ENCODE measurements around the gene IKZF1.

GRCh38 chr7:50352751-50353150 is 48.2 kb downstream of the IKZF1 start:
- TF ChIP-seq, protein P1, sequence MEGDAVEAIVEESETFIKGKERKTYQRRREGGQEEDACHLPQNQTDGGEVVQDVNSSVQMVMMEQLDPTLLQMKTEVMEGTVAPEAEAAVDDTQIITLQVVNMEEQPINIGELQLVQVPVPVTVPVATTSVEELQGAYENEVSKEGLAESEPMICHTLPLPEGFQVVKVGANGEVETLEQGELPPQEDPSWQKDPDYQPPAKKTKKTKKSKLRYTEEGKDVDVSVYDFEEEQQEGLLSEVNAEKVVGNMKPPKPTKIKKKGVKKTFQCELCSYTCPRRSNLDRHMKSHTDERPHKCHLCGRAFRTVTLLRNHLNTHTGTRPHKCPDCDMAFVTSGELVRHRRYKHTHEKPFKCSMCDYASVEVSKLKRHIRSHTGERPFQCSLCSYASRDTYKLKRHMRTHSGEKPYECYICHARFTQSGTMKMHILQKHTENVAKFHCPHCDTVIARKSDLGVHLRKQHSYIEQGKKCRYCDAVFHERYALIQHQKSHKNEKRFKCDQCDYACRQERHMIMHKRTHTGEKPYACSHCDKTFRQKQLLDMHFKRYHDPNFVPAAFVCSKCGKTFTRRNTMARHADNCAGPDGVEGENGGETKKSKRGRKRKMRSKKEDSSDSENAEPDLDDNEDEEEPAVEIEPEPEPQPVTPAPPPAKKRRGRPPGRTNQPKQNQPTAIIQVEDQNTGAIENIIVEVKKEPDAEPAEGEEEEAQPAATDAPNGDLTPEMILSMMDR (IDR thresholded peaks at IDR 0.05; ENCODE audit: insufficient read depth, low read depth, low read length), result no peak
- no peak for TF ChIP-seq EZH2 (IDR thresholded peaks at IDR 0.05; ENCODE audit: insufficient read depth, low read length)
